Uterus (tissue), 4 donors: ENCODE results near the gene CTTNBP2NL. TPM values are rescaled to one million over a fixed set of nuclear protein-coding genes. Genes with fewer than 3 reads are reported as not detected.

Source experiments
- DNase-seq, 2 donors: peaks; one replicate each; pipeline ENCODE4 v3.0.0-alpha.2; 2019 to 2020
- H3K27ac ChIP-seq, 2 donors: fragments of 200-600 bp; sonication (generic); 1 replicate in 1 of 2; 2 replicates in 1 of 2; pipeline ENCODE4 v1.5.1; 2016 to 2018
- H3K27me3 ChIP-seq, 2 donors: fragments of 200-600 bp; sonication (generic); one replicate each; pipeline ENCODE4 v1.5.1; 2018 to 2019; ENCODE audit warnings: control low read depth in 1 of 2
- H3K36me3 ChIP-seq, 2 donors: fragments of 200-600 bp; sonication (generic); one replicate each; pipeline ENCODE4 v1.5.1; 2019; ENCODE audit warnings: control low read depth in 1 of 2
- H3K4me1 ChIP-seq, 2 donors: fragments of 200-600 bp; sonication (generic); one replicate each; pipeline ENCODE4 v1.5.1; 2018 to 2019; ENCODE audit warnings: control low read depth in 1 of 2
- H3K4me3 ChIP-seq, 2 donors: fragments of 200-600 bp; sonication (generic); 1 replicate in 1 of 2; 2 replicates in 1 of 2; pipeline ENCODE4 v1.5.1; 2018 to 2019; ENCODE audit warnings: mild to moderate bottlenecking in 1 of 2
- H3K9me3 ChIP-seq, 2 donors: fragments of 200-600 bp; sonication (generic); one replicate each; pipeline ENCODE4 v1.5.1; 2019; ENCODE audit warnings: control low read depth in 1 of 2
- POLR2A ChIP-seq, 2 donors: fragments of 450-650 bp; IDR thresholded peaks; one replicate each; pipeline ENCODE4 v1.6.1; 2016; ENCODE audit warnings: antibody characterized with exemption in 2 of 2, mild to moderate bottlenecking in 1 of 2, moderate library complexity in 1 of 2
- intact Hi-C: fragments of 100-400 bp; cut with DNase I; formaldehyde crosslinking; loops from one replicate; pipeline ENCODE4 v1.15.1; 2023; ENCODE audit warnings: low total_unique reads
- total RNA-seq, 4 donors: library from RNA; depleted of rRNA in 3 of 4; stranded (reverse); fragments of >200 nt in 3 of 4; gene quantifications; one replicate each; pipeline versions ENCODE4 v1.1.0 to v1.2.4, GENCODE V29; 2014 to 2023
- TF ChIP-seq, protein P1 (sequence below), 4 experiments: fragments of 200-600 bp in 2 of 4; fragments of 450-650 bp in 2 of 4; sonication (generic) in 2 of 4; IDR thresholded peaks; one replicate each; pipeline ENCODE4 v1.5.1; 2016 to 2019; ENCODE audit warnings: antibody characterized with exemption in 4 of 4, mild to moderate bottlenecking in 2 of 4, moderate library complexity in 1 of 4
- donor health status: DM: yes; HTN: yes; CAD: no.

The CTTNBP2NL gene
- total RNA-seq, 4 donors from 2014 or later = 9.4 to 60.5 (median 15.6) TPM

DNA sequence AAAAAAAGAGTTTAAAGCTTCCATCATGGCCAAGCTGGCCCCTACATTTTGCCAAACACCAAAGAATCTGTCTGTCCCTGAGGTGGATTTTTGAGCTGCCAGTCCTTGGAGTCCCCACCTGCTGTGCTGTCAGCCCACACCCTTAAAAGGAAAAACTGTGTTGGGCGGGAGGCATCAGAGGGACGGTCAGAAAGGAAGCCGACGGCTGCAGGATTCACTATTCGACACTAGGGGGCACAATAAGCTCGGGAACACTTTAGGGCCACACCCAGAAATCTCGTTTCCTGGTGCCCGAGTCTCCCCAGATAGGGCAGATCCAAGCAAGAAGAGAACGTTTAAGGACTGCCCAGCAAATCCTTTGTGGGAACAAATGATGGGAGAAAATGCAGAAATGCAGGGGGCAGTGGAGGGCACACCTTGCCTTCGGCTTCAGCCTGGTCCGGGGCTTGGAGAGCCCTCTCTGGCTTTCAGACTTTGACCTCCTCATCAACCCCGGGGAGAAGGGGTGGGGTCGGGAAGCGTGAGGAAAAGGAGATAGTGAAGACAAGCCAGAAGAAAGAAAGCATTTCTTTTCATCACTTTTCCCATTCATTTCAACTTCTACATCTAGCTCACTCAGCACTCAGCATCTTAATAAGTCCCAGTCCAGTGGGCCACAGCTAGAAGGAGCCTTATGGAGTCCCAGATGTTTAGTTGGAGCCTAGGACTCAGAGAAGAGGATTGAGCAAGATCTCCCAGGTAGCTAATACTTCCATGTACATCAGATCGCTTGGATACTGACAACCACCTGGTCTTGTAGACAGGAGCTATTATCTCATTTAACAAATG is 5.0 kb upstream of the CTTNBP2NL start:
- Histone ChIP-seq H3K9me3 (no peaks in the 10 kb centered on the region), H3K27me3 (no peaks in the 10 kb centered on the region), H3K36me3 (no peaks in the 10 kb centered on the region), H3K4me3 (peak overlapping the region; percentile 34 to 38), H3K27ac (peak overlapping the region; percentile 92 to 99), H3K4me1 (peaks cover 13 to 18% of the 10 kb centered on the region in 2 donors)
- peak; percentile 91 to 94 for DNase-seq
- TF ChIP-seq, protein P1, sequence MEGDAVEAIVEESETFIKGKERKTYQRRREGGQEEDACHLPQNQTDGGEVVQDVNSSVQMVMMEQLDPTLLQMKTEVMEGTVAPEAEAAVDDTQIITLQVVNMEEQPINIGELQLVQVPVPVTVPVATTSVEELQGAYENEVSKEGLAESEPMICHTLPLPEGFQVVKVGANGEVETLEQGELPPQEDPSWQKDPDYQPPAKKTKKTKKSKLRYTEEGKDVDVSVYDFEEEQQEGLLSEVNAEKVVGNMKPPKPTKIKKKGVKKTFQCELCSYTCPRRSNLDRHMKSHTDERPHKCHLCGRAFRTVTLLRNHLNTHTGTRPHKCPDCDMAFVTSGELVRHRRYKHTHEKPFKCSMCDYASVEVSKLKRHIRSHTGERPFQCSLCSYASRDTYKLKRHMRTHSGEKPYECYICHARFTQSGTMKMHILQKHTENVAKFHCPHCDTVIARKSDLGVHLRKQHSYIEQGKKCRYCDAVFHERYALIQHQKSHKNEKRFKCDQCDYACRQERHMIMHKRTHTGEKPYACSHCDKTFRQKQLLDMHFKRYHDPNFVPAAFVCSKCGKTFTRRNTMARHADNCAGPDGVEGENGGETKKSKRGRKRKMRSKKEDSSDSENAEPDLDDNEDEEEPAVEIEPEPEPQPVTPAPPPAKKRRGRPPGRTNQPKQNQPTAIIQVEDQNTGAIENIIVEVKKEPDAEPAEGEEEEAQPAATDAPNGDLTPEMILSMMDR (IDR thresholded peaks at IDR 0.05) = peak; percentile 92 to 95 (median 93)
- TF ChIP-seq POLR2A (IDR thresholded peaks at IDR 0.05) = no peak
- intact Hi-C loops = loop anchor here (5.0 kb wide), 1 partner anchor 76 kb away; no protein-coding TSS in a partner anchor

GRCh38 chr1:112391603-112391940 is 4.4 kb upstream of the CTTNBP2NL start:
- peak overlapping the region; percentile 92 to 99 for H3K27ac ChIP-seq
- peak in 1 of 2 donors; percentile 29 for DNase-seq
- peaks cover 13 to 18% of the 10 kb centered on the region in 2 donors for H3K4me1 ChIP-seq
- H3K4me3 ChIP-seq = peak overlapping the region; percentile 34 to 38
- TF ChIP-seq POLR2A (IDR thresholded peaks at IDR 0.05) = no peak
- TF ChIP-seq, protein P1 (IDR thresholded peaks at IDR 0.05) = no peak
- H3K9me3 ChIP-seq = no peaks in the 10 kb centered on the region
- H3K27me3 ChIP-seq = no peaks in the 10 kb centered on the region
- intact Hi-C loops = loop anchor here (5.0 kb wide), 1 partner anchor 76 kb away; no protein-coding TSS in a partner anchor
- no peaks in the 10 kb centered on the region for H3K36me3 ChIP-seq

GRCh38 chr1:112393631-112393974 is 2.4 kb upstream of the CTTNBP2NL start:
- DNase-seq = peak; percentile 31 to 52
- Histone ChIP-seq H3K27ac (peak overlapping the region; percentile 92 to 99), H3K27me3 (no peaks in the 10 kb centered on the region), H3K36me3 (no peaks in the 10 kb centered on the region), H3K4me3 (no peak overlapping the region), H3K9me3 (no peaks in the 10 kb centered on the region), H3K4me1 (peaks cover 16 to 18% of the 10 kb centered on the region in 2 donors)
- TF ChIP-seq POLR2A (IDR thresholded peaks at IDR 0.05) = peak in 1 of 2 donors; percentile 6
- TF ChIP-seq, protein P1 (IDR thresholded peaks at IDR 0.05) = no peak
- intact Hi-C loops = loop anchor here (5.0 kb wide), 1 partner anchor 74 kb away; no protein-coding TSS in a partner anchor

GRCh38 chr1:112394743-112395062 is 1.3 kb upstream of the CTTNBP2NL start:
- H3K27me3 ChIP-seq = no peaks in the 10 kb centered on the region
- H3K27ac ChIP-seq = peak overlapping the region; percentile 92 to 99
- intact Hi-C loops = loop anchor here (5.0 kb wide), 1 partner anchor 73 kb away; no protein-coding TSS in a partner anchor
- no peak for TF ChIP-seq POLR2A (IDR thresholded peaks at IDR 0.05)
- H3K4me3 ChIP-seq = peak overlapping the region; percentile 14 to 16
- no peaks in the 10 kb centered on the region for H3K36me3 ChIP-seq
- no peak for DNase-seq
- peaks cover 16 to 18% of the 10 kb centered on the region in 2 donors for H3K4me1 ChIP-seq
- no peaks in the 10 kb centered on the region for H3K9me3 ChIP-seq

GRCh38 chr1:112395256-112395820 is 676 bp upstream of the CTTNBP2NL start:
- intact Hi-C loops = no loop called here
- DNase-seq = no peak
- no peaks in the 10 kb centered on the region for H3K9me3 ChIP-seq
- no peaks in the 10 kb centered on the region for H3K36me3 ChIP-seq
- peak overlapping the region; percentile 92 to 99 for H3K27ac ChIP-seq
- peak overlapping the region; percentile 78 to 82 for H3K4me3 ChIP-seq
- H3K27me3 ChIP-seq = no peaks in the 10 kb centered on the region
- no peak for TF ChIP-seq POLR2A (IDR thresholded peaks at IDR 0.05)
- TF ChIP-seq, protein P1 (IDR thresholded peaks at IDR 0.05) = no peak
- H3K4me1 ChIP-seq = peaks cover 16 to 18% of the 10 kb centered on the region in 2 donors
